Neural crest cell (in vitro differentiated cells): ENCODE data around the gene OCSTAMP. TPM values are rescaled to one million over a fixed set of nuclear protein-coding genes. Genes with fewer than 3 reads are reported as not detected.

ENCODE experiments used
- DNase-seq: peaks from one replicate; pipeline ENCODE4 v3.0.0; 2021; ENCODE audit warnings: low read depth, mixed read lengths, low spot score
- H3K27ac Mint-ChIP-seq: one replicate; pipeline ENCODE4 v1.8.0; 2021; ENCODE audit warnings: mild to moderate bottlenecking, mixed read lengths; ENCODE audit not compliant: unreplicated experiment
- H3K27me3 Mint-ChIP-seq: 2 replicates; pipeline ENCODE4 v1.8.0; 2021; ENCODE audit warnings: low read depth, mild to moderate bottlenecking, mixed read lengths
- H3K36me3 Mint-ChIP-seq: 2 replicates; pipeline ENCODE4 v1.8.0; 2021; ENCODE audit warnings: low read depth, mild to moderate bottlenecking, mixed read lengths
- H3K4me1 Mint-ChIP-seq: 2 replicates; pipeline ENCODE4 v1.8.0; 2021; ENCODE audit warnings: mixed read lengths
- H3K4me3 Mint-ChIP-seq: one replicate; pipeline ENCODE4 v1.8.0; 2021; ENCODE audit warnings: mild to moderate bottlenecking, mixed read lengths
- H3K9me3 Mint-ChIP-seq: 2 replicates; pipeline ENCODE4 v1.8.0; 2021; ENCODE audit warnings: mixed read lengths
- total RNA-seq: library from RNA; stranded (reverse); gene quantifications from 2 replicates; pipeline ENCODE4 v1.2.1, GENCODE V29; 2021
- TF ChIP-seq, protein P1 (sequence below): fragments of 200-600 bp; sonication (generic); conservative IDR thresholded peaks from 2 replicates; pipeline ENCODE4 v1.5.0; 2021; ENCODE audit warnings: antibody characterized with exemption, mild to moderate bottlenecking

OCSTAMP gene
- total RNA-seq, 1 donor from 2014 or later, result 0.26 TPM

DNA sequence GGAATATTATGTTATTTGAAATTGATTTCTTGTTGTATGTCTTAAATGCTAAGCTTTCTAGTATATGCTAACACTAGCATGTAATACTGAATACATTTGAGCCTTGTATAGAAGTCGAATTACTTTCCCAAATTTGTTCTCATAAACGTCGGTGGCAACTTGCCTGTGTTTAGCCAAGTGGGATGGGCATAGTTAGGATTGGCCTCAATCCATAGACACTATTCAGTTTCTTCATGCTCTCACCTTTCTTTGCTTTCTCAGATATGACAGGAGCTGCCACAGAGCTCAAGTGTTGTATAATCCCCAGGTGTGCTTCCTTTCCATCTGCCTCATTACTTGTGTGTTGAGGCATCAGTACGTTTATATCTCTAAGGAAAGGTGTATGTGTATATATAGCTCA is 56.4 kb downstream of the OCSTAMP start:
- Mint-ChIP-seq H3K36me3 (peaks cover 65% of the 10 kb centered on the region), H3K4me1 (peaks cover 4% of the 10 kb centered on the region), H3K27ac (no peak overlapping the region), H3K27me3 (no peaks in the 10 kb centered on the region), H3K9me3 (peaks cover 31% of the 10 kb centered on the region), H3K4me3 (no peak overlapping the region)
- DNase-seq, result no peak
- TF ChIP-seq, protein P1, sequence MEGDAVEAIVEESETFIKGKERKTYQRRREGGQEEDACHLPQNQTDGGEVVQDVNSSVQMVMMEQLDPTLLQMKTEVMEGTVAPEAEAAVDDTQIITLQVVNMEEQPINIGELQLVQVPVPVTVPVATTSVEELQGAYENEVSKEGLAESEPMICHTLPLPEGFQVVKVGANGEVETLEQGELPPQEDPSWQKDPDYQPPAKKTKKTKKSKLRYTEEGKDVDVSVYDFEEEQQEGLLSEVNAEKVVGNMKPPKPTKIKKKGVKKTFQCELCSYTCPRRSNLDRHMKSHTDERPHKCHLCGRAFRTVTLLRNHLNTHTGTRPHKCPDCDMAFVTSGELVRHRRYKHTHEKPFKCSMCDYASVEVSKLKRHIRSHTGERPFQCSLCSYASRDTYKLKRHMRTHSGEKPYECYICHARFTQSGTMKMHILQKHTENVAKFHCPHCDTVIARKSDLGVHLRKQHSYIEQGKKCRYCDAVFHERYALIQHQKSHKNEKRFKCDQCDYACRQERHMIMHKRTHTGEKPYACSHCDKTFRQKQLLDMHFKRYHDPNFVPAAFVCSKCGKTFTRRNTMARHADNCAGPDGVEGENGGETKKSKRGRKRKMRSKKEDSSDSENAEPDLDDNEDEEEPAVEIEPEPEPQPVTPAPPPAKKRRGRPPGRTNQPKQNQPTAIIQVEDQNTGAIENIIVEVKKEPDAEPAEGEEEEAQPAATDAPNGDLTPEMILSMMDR, result no peak

DNA sequence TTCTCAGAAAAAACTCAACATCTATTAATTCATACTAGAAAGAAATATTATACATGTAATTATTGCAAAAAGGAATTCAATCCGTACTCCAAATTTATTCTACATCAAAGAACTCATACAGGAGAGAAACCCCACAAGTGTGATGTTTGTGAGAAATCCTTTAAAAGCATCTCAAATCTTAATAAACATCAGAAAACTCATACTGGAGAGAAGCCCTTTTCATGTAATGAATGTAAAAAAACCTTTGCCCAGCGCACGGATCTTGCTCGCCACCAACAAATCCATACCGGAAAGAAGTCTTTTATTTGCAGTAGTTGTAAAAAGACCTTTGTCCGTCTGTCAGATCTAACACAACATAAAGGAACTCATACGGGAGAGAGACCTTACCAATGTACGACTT is 59.1 kb downstream of the OCSTAMP start:
- Mint-ChIP-seq H3K27ac (no peak overlapping the region), H3K36me3 (peaks cover 40% of the 10 kb centered on the region), H3K4me1 (peaks cover 4% of the 10 kb centered on the region), H3K27me3 (no peaks in the 10 kb centered on the region), H3K9me3 (peaks cover 15% of the 10 kb centered on the region), H3K4me3 (no peak overlapping the region)
- TF ChIP-seq, protein P1, result no peak
- DNase-seq, result no peak

Other genes starting within 250 kb of the OCSTAMP start
- 0.09 TPM in 1 of 2 replicates, not detected in the other for gene CDH22, start 242.2 kb downstream of the OCSTAMP start, total RNA-seq
- gene ELMO2, start 144.0 kb downstream of the OCSTAMP start, total RNA-seq, result 62.4 and 70.1 TPM in 2 replicates
- gene ZNF334, start 37.1 kb downstream of the OCSTAMP start, total RNA-seq, result 21.0 and 21.4 TPM in 2 replicates
- 6.1 and 6.7 TPM in 2 replicates for gene SLC13A3, start 100.8 kb upstream of the OCSTAMP start, total RNA-seq
- gene TP53RK, start 138.8 kb upstream of the OCSTAMP start, total RNA-seq, result 19.5 and 19.8 TPM in 2 replicates
- 11.3 and 12.7 TPM in 2 replicates for gene SLC2A10, start 159.0 kb upstream of the OCSTAMP start, total RNA-seq